ENCODE results near the gene GPSM1.

DNA sequence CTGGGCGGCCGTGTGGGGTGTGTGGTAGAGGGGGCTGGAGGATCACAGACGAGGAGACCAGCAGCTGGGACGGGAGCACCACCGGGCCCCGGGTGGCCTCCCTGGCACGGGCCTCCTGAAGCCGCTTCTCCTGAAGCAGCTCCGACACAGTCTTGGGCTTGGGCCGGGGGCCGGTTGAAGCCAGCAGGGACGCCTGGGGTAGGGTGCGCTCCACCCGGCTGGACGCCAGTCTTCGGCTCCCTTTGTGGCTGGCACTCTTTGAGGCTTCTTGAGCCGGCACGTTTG is 51.6 kb downstream of the GPSM1 start:
- no peak for TF ChIP-seq CTCF (conservative IDR thresholded peaks at IDR 0.05)
- TF ChIP-seq ZFX (IDR thresholded peaks at IDR 0.05): no peak

All from C4-2B (cell line).